A549 (cell line): ENCODE measurements around the gene ZNF536. TPM values are rescaled to one million over a fixed set of nuclear protein-coding genes. Genes with fewer than 3 reads are reported as not detected.

Source experiments
- ATAC-seq, 2 experiments: fragments of 200-7000 bp in 1 of 2; fragments of >200 bp in 1 of 2; cut with Nextera tagmentation in 1 of 2; cut with Tn5 transposase in 1 of 2; 3 replicates each; pipeline versions ENCODE4 v1.8.0 to v1.9.1; 2018 to 2020; ENCODE audit warnings: mild to moderate bottlenecking in 1 of 2, moderate library complexity in 1 of 2
- CTCF ChIA-PET: fragments of 300-600 bp; sonication (Branson Sonifier 250); formaldehyde crosslinking; extraction: SDS; loops from one replicate; lab custom pipeline; 2021; ENCODE audit warnings: antibody characterized with exemption, inconsistent platforms; lab: Yijun Ruan, JAX
- POLR2A ChIA-PET: fragments of 350-600 bp; formaldehyde crosslinking; extraction: SDS; loops from one replicate; lab custom pipeline; 2021; ENCODE audit warnings: antibody characterized with exemption, inconsistent platforms; lab: Yijun Ruan, JAX
- DNase-seq, 2 experiments: peaks; one replicate each; pipeline versions ENCODE4 v3.0.0 to v3.0.0-alpha.2; 2011 to 2016; ENCODE audit warnings: low read depth in 1 of 2, low spot score in 1 of 2
- FAIRE-seq: peaks from 2 replicates; lab custom pipeline; 2011; peaks lifted over from hg19 to GRCh38; lab: Jason Lieb, UNC
- H3K27ac ChIP-seq, 2 experiments: fragments of >200 bp; sonication (Bioruptor Twin); formaldehyde crosslinking; 3 replicates each; pipeline ENCODE4 v1.5.1; 2016 to 2017
- H3K4me1 ChIP-seq: fragments of >200 bp; sonication (Bioruptor Twin); formaldehyde crosslinking; 3 replicates; pipeline ENCODE4 v1.6.1; 2016
- H3K4me2 ChIP-seq: fragments of >200 bp; sonication (Bioruptor Twin); formaldehyde crosslinking; 3 replicates; pipeline ENCODE4 v1.6.1; 2016
- H3K4me3 ChIP-seq: fragments of >200 bp; sonication (Bioruptor Twin); formaldehyde crosslinking; 3 replicates; pipeline ENCODE4 v1.5.1; 2016
- H3K9me3 ChIP-seq: fragments of >200 bp; sonication (Bioruptor Twin); formaldehyde crosslinking; 3 replicates; pipeline ENCODE4 v1.6.1; 2016
- BHLHE40 ChIP-seq: IDR thresholded peaks from 2 replicates; pipeline ENCODE4 v1.6.1; 2012; ENCODE audit warnings: low read depth, low read length, inconsistent platforms
- CBX8 ChIP-seq: fragments of 200-600 bp; sonication (generic); IDR thresholded peaks from 2 replicates; pipeline ENCODE4 v1.6.1; 2016
- CEBPB ChIP-seq, 2 experiments: fragments of >200 bp in 1 of 2; sonication (Bioruptor Twin) in 1 of 2; formaldehyde crosslinking in 1 of 2; IDR thresholded peaks; 2 replicates each; pipeline ENCODE4 v1.6.1; 2012 to 2016
- EP300 ChIP-seq, 2 experiments: fragments of >200 bp; sonication (Bioruptor Twin); formaldehyde crosslinking; IDR thresholded peaks; 2 replicates in 1 of 2; 3 replicates in 1 of 2; pipeline ENCODE4 v1.6.1; 2016 to 2017
- GATA3 ChIP-seq: IDR thresholded peaks from 2 replicates; pipeline ENCODE4 v1.6.1; 2012; ENCODE audit warnings: borderline replicate concordance
- HOXA7 ChIP-seq: fragments of 250-450 bp; sonication (Bioruptor Pico); IDR thresholded peaks from 2 replicates; pipeline ENCODE4 v1.5.0; 2020; ENCODE audit warnings: mild to moderate bottlenecking, moderate library complexity
- HOXB13 ChIP-seq: fragments of 250-450 bp; sonication (Bioruptor Pico); IDR thresholded peaks from 2 replicates; pipeline ENCODE4 v1.5.0; 2020; ENCODE audit warnings: low read depth, mild to moderate bottlenecking, moderate library complexity
- MAFK ChIP-seq: fragments of 450-650 bp; IDR thresholded peaks from 2 replicates; pipeline ENCODE4 v1.6.1; 2014; ENCODE audit not compliant: partially characterized antibody
- MYC ChIP-seq: IDR thresholded peaks from 2 replicates; pipeline ENCODE4 v1.6.1; 2012; ENCODE audit warnings: mild to moderate bottlenecking, inconsistent platforms, low read length, improper control_type of control experiment, borderline replicate concordance
- PHF8 ChIP-seq: fragments of 200-600 bp; sonication (generic); IDR thresholded peaks from 2 replicates; pipeline ENCODE4 v1.6.1; 2016; ENCODE audit warnings: low read depth, mild to moderate bottlenecking, antibody characterized with exemption, moderate library complexity, borderline replicate concordance
- POLR2A ChIP-seq: IDR thresholded peaks from 2 replicates; pipeline ENCODE4 v1.6.1; 2012; ENCODE audit warnings: mild to moderate bottlenecking, low read length
- RCOR1 ChIP-seq: fragments of 150-350 bp; IDR thresholded peaks from 2 replicates; pipeline ENCODE4 v1.6.1; 2014; ENCODE audit warnings: antibody characterized with exemption, low read length, low read depth
- REST ChIP-seq: fragments of 200-600 bp; sonication (generic); IDR thresholded peaks from 2 replicates; pipeline ENCODE4 v1.6.1; 2016; ENCODE audit warnings: antibody characterized with exemption, mild to moderate bottlenecking, moderate library complexity
- SMC3 ChIP-seq: fragments of >200 bp; sonication (Bioruptor Twin); formaldehyde crosslinking; IDR thresholded peaks from 3 replicates; pipeline ENCODE4 v1.6.1; 2018; ENCODE audit warnings: inconsistent platforms
- TP53 ChIP-seq: fragments of 250-450 bp; sonication (Bioruptor Pico); IDR thresholded peaks from 2 replicates; pipeline ENCODE4 v1.5.0; 2021; ENCODE audit warnings: mild to moderate bottlenecking, moderate library complexity
- ZFP36 ChIP-seq: fragments of 450-650 bp; IDR thresholded peaks from 2 replicates; pipeline ENCODE4 v1.6.1; 2014; ENCODE audit warnings: borderline replicate concordance; ENCODE audit not compliant: partially characterized antibody
- ZSCAN20 ChIP-seq: fragments of 250-450 bp; sonication (Bioruptor Pico); IDR thresholded peaks from 2 replicates; pipeline ENCODE4 v1.8.0; 2022; ENCODE audit warnings: mild to moderate bottlenecking, moderate library complexity
- WGBS: methylation state at CpG from one replicate; pipeline ENCODE4 v1.1.6; 2017; ENCODE audit errors: missing lambda C conversion rate; 5-methylcytosine and 5-hydroxymethylcytosine counted together
- polyA plus RNA-seq, 4 experiments: library from polyadenylated mRNA; depleted of rRNA in 3 of 4; stranded (reverse); fragments of >200 nt; fragmentation: RNase III in 1 of 4; extraction: RNeasy Plus Mini Kit Qiagen cat#74134 plus additional on column Dnase treatment in 1 of 4; gene quantifications; 2 replicates in 3 of 4; 3 replicates in 1 of 4; pipeline ENCODE4 v1.2.3, GENCODE V29; 2011 to 2017
- TF ChIP-seq, protein P1 (sequence below): fragments of >200 bp; sonication (Bioruptor Twin); formaldehyde crosslinking; IDR thresholded peaks from 3 replicates; pipeline ENCODE4 v1.5.1; 2016
- TF ChIP-seq, protein P2 (sequence below): IDR thresholded peaks from 2 replicates; pipeline ENCODE4 v1.6.1; 2012; ENCODE audit warnings: low read depth, borderline replicate concordance
- TF ChIP-seq, protein P3 (sequence below): fragments of 450-650 bp; IDR thresholded peaks from 2 replicates; pipeline ENCODE4 v1.6.1; 2014; ENCODE audit warnings: antibody characterized with exemption

Gene ZNF536
- polyA plus RNA-seq, 2 of the 4 experiments (the other 2 are of a cell fraction) = not detected

DNA sequence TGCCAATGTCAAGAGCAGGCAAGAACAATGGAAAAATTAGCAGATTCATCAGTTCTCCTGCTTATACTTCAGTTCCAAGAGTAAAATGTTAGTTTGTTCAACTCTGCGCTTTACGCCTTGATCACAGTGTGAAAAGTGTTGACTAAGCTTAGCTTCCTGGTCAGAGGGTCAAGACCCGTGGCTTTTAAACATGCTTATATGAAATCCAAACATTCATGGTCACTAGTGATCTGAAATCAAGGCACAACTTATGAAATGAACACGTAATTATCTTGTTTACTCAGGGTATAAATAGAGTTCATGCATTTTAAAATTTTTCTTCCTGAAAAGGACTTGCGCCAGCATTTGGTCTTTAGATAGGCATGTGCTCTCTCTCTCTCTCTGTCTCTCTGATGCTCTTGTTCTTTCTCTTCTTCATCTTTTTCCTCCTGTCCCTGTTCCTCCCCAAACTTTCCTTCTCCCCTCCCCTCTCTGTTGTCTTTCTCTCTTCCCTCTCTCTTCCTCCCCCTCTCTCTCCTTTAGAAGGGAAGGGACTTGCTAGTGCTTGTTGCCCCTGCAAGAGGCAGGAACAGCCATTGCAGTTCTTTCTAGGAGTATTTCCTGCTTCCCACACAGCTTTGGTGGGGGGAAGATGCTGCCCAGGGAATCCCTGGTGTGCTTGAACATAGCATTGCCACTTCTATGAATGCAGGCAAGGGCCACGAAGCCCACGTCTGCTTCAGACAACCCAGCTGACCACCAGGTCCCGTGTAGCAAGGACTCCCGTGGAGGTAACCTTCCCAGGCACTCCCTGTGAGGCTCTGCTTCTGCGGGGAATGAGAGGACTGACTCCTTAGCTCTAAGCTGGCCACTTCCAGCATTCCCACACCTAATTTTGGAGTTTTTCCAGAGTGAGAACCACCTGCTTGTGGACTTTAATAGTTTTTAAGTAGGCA is 7.1 kb upstream of the ZNF536 start:
- no peak for DNase-seq
- TF ChIP-seq MAFK (peak; percentile 21), CBX8 (no peak), ZFP36 (no peak)
- H3K9me3 ChIP-seq = no peaks in the 10 kb centered on the region
- FAIRE-seq = no peak
- POLR2A ChIA-PET = no interaction called here
- no peaks in the 10 kb centered on the region for H3K4me1 ChIP-seq
- H3K4me2 ChIP-seq = no peak overlapping the region
- no peak overlapping the region for H3K4me3 ChIP-seq
- CTCF ChIA-PET = interaction anchor here (1.2 kb wide), 1 partner anchor 14 kb away, joined by 3 read pairs; no protein-coding TSS in a partner anchor
- ATAC-seq = no peak; a peak in 1 of 6 replicates
- H3K27ac ChIP-seq = no peak overlapping the region
- 12% methylated on average over 10 of the region's 10 CpGs for WGBS

DNA sequence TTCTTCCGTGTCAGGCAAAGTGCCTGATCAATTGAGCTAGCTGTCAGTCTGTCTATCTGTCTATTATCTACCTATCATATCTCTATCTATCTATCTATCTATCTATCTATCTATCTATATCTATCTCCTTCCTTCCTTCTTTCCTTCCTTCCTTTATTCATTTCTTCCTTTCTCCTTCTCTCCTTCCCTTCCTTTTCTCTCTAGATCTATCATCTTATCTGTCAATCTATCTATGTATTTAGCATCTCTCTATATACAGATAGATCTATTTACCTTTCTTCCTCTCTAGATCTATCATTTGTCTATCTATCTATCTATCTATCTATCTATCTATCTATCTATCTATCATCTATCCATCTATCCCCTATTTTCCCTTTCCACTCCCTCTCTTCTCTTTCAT is 5.9 kb upstream of the ZNF536 start:
- Histone ChIP-seq H3K9me3 (no peaks in the 10 kb centered on the region), H3K4me3 (no peak overlapping the region), H3K4me1 (no peaks in the 10 kb centered on the region), H3K27ac (no peak overlapping the region), H3K4me2 (no peak overlapping the region)
- 0% methylated on average over 1 of the region's 1 CpG for WGBS
- DNase-seq (no peak), FAIRE-seq (peak; percentile 86), ATAC-seq (no peak)
- ChIA-PET CTCF (interaction anchor here (2.0 kb wide), 1 partner anchor 9 kb away, joined by 6 read pairs; no protein-coding TSS in a partner anchor), POLR2A (no interaction called here)
- TF ChIP-seq, protein P1, sequence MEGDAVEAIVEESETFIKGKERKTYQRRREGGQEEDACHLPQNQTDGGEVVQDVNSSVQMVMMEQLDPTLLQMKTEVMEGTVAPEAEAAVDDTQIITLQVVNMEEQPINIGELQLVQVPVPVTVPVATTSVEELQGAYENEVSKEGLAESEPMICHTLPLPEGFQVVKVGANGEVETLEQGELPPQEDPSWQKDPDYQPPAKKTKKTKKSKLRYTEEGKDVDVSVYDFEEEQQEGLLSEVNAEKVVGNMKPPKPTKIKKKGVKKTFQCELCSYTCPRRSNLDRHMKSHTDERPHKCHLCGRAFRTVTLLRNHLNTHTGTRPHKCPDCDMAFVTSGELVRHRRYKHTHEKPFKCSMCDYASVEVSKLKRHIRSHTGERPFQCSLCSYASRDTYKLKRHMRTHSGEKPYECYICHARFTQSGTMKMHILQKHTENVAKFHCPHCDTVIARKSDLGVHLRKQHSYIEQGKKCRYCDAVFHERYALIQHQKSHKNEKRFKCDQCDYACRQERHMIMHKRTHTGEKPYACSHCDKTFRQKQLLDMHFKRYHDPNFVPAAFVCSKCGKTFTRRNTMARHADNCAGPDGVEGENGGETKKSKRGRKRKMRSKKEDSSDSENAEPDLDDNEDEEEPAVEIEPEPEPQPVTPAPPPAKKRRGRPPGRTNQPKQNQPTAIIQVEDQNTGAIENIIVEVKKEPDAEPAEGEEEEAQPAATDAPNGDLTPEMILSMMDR = no peak
- TF ChIP-seq TP53 = no peak
- TF ChIP-seq HOXB13 = no peak
- no peak for TF ChIP-seq BHLHE40
- TF ChIP-seq REST = no peak
- TF ChIP-seq PHF8 = no peak
- TF ChIP-seq CEBPB (IDR thresholded peaks at IDR 0.05) = no peak
- TF ChIP-seq, protein P2, sequence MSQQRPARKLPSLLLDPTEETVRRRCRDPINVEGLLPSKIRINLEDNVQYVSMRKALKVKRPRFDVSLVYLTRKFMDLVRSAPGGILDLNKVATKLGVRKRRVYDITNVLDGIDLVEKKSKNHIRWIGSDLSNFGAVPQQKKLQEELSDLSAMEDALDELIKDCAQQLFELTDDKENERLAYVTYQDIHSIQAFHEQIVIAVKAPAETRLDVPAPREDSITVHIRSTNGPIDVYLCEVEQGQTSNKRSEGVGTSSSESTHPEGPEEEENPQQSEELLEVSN = no peak
- TF ChIP-seq GATA3 = no peak
- TF ChIP-seq HOXA7 (CRISPR knock-in tag) = no peak
- no peak for TF ChIP-seq MYC
- TF ChIP-seq EP300 (IDR thresholded peaks at IDR 0.05) = no peak
- no peak for TF ChIP-seq RCOR1
- TF ChIP-seq ZSCAN20 = no peak
- no peak for TF ChIP-seq SMC3
- TF ChIP-seq POLR2A = no peak
- TF ChIP-seq, protein P3, sequence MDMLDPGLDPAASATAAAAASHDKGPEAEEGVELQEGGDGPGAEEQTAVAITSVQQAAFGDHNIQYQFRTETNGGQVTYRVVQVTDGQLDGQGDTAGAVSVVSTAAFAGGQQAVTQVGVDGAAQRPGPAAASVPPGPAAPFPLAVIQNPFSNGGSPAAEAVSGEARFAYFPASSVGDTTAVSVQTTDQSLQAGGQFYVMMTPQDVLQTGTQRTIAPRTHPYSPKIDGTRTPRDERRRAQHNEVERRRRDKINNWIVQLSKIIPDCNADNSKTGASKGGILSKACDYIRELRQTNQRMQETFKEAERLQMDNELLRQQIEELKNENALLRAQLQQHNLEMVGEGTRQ = no peak
